GM21528 (cell line): ENCODE data around the gene SHROOM3.

ENCODE experiments used
- ATAC-seq: cut with Tn5 transposase; IDR thresholded peaks from one replicate; pipeline ENCODE4 v1.9.1; 2021; ENCODE audit warnings: mild to moderate bottlenecking, moderate library complexity; ENCODE audit not compliant: unreplicated experiment, low FRiP score

The SHROOM3 gene

DNA sequence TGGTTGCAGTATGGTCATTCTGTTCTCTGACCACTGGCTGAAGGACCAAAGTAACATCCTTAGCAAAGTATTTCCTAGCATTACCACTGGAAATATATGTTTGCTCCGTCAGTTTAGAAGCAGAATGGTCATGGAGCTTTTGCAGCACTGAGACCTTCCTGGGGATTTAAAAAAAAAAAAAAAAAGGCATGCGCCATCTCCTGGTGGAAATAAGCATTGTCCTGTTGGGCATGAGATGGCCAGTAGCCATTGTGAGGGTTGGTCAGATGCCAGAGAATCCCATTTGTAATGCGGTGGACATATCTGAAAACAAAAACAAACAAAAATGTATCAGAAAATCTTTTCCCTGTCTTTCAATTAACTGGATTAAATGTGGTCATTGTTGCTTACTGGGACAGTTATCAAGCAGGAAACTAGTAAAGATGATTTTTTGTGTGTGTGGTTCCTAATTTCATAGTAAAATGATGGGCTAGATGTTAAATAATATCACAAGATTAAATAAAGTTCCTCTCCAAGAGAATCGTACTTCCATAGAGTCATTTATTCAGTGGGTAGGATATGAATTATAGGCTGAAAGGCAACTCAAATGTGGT lies 323.4 kb downstream of the SHROOM3 start:
- no peak for ATAC-seq

- ATAC-seq: no peak
Measured at GRCh38 chr4:76758996-76759395, 324.0 kb downstream of the SHROOM3 start.

DNA sequence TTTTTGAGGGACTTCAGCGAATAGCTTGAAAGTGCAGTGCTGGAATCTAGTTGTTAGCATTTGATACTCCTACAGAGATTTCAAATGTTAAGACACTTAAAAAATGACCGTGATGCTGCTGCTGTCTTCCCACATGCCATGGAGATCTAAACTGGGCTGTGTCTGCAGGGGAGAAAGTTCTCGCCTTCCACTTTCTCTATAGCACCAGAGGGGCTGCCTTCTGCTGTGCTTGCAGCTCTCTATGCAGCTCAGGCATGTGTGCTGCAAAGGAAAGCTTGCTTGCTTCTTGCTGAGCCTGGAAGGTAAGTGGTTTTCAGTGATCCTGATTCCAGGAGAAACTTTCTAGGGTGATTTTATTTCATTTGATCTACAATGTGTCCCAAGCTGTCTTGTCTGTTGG lies 325.2 kb downstream of the SHROOM3 start:
- no peak for ATAC-seq

DNA sequence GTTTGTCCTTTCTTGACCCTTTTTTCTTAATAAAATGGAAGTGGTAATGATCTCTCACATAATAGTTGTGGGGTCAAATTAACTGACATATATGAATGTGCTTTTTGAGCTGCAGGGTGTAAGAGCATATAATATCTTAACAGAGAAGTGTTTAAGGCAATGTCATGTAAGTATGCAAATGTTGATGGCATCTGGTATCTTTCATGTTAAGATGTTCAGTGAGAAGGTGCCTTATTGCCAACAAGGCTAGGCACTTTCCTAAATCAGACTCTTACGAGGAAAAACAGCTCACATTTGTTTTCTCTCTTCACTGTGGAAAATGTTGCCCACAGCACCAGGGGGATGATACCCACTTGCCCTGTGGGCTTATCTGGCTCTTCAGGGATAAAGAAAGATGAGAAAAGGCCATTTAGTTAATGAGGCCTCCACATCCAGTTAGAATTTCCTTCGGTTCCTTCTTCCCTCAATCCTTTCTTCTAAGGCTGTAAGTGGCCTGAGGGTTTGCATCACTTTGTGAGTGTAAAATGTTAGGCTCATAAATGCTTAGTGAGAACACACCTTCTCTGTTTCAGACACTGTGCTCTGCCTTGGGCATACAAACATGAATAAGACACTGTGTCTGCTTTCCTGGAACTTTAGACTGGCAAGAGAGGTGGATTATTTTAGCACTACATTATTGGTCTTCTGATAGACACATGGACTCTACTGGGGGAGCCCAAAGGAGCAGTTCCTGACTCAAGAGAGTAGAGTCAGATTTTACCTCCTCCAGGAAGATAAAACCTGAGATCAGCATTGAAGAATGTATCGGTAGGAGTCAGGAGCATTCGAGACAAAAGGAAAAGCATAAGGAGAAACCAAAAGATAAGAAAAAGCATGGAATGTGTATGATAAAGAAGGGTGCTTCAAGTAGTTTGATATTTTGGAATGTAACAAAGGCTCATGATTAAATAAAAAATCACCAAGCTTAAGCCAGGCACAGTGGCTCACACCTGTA lies 327.4 kb downstream of the SHROOM3 start:
- ATAC-seq: no peak

DNA sequence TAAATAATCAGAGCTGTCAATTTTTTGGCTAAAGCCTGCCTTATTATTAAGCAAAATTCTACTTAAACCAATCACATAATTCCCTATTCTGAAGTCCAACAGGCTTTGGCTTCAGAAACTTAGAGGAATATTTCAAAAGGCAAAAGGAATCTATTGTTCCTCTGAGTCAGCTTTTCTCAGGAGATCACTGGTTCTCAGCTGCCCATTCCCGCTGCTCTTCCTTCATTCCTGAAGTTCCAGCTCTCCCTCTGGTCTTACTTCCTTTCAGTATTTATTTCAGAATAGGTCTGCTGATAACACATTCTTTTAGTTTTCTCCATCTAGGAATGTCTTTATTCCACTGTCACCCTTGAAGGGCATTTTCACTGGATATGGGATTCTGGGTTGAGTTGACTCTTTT lies 329.2 kb downstream of the SHROOM3 start:
- ATAC-seq: no peak

DNA sequence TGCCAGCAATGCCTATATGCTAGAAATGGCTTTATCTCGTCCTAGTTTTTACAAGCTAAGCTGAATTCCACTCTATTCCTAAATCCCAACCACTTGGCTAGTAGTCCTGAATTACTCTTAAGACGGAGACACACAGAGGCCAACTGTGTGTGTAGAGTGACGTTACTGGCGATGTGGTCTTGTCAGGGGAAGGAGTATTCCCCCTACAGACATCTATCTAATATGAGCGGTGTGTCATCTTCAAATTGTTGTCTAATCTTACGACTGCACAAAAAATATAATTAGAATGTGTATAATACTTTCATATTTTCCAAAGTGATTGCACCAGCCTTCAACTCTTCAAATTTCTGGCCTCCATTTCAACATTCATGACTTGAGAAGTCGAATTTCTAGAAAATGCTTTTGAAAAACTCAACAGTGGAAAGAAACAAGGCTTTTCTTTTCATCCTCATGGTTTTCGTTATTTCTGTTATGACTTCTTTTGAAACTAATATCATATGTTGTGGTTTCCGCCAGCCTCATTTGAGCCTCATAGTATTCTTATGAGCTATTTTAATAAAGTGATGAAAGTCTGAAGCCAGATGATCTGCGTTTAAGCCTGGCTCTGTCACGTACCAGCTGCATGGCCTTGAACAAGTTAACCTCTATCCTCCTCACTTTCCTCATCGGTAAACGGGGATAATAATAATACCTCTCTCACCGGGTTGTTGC lies 330.6 kb downstream of the SHROOM3 start:
- ATAC-seq: no peak

- ATAC-seq: no peak
Measured at GRCh38 chr4:76767983-76768382, 333.0 kb downstream of the SHROOM3 start.

DNA sequence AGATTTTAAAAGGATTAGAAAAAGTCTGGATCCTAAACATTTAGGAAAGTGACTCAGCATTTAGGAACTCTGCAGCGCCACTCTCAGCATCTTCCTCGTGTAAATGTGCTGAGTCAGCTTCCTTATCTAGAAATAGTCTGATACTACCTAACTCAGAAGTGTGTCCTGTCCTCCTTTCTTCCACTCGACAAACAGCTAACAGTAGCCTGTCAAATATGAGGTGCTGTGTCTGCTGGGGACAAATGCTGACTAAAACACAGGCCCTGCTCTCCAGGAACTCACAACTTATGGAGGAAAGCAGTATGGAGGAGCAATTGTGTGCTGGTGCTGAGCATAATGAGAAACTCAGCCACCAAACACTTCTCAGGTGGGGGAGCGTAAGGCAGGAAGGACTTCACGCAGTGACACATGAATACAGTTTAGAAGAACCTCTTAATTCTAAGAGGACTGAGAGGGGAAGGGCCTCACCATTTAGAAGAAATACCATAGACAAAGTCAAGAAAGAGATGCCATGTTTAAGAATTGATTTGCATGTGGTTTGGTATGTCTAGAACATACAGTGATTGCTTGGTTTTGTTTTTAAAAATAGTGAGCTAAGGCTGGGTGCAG lies 337.6 kb downstream of the SHROOM3 start:
- ATAC-seq: no peak

- no peak for ATAC-seq
Measured at GRCh38 chr4:76773766-76774165, 338.7 kb downstream of the SHROOM3 start.

DNA sequence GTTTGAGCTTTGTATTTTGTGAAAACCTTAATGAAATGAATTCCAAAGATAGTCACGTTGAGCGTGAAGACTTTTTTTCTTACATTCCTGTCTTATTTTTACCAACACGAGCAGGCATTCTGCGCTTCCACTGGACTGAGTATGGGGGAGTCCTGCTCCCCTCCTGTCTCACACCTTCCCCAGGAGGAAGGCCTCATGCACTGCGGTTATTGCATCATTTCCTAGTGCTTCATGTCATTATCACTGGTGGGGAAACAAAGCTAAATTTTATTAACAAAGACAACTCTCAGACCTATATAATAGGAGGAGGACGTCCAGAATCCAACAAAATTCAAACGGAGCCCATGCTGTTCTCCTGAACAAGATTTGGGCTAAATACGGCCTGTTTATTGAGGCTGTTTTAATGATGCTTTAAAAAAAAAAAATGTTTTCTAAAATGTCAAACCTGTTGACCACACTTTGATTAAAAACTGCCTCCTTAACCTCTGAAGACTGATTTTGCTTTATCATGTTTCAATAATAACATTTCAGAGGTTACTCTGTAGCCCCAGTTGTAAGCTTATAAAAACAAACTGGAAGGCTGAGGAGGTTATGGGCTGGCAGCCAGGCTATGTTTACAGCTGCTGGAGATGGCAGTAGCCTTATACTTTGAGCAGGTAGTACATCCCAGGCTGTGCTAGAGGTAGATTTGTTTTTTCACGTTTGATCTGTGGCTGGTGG lies 344.9 kb downstream of the SHROOM3 start:
- no peak for ATAC-seq

GRCh38 chr4:76780781-76781697 lies 346.0 kb downstream of the SHROOM3 start:
- no peak for ATAC-seq

- ATAC-seq: no peak
Measured at GRCh38 chr4:76781698-76782595, 346.9 kb downstream of the SHROOM3 start.

DNA sequence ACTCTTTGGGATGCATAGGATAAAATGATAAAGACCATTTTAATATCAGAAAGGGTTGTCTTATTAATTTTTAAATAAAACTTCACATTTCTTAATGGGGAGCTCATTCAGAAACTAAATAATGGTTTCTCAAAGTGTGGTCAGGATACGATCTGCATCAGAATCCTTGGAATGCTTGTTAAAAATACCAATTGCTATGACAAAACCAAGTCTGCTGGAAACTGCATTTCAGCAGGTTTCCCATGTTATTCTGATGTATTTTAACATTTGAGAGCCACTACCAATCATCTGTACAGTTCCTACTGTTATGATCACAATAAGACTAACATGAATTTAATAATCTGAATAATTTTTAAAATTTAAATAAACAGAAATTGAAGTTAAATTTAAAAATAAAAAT lies 347.8 kb downstream of the SHROOM3 start:
- no peak for ATAC-seq

GRCh38 chr4:76783836-76784235 lies 348.8 kb downstream of the SHROOM3 start:
- no peak for ATAC-seq

DNA sequence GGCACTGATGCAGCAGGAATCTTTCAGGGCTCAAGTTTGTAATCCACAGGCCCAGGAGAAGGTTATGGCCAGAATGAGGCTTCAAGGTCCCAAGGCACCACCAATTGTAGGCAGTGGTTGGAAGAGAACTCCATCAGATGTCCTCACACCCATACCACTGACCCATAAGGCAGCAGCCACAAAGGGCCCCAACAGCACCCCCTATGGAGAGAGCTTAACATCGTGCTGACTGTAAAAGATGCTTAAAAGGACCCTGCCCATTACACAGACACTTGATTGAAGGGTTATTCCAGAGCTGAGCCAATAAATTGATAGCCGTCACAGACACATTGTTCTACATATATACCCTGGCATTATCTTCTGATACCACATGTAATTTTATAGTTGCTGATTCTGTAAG lies 349.2 kb downstream of the SHROOM3 start:
- no peak for ATAC-seq

DNA sequence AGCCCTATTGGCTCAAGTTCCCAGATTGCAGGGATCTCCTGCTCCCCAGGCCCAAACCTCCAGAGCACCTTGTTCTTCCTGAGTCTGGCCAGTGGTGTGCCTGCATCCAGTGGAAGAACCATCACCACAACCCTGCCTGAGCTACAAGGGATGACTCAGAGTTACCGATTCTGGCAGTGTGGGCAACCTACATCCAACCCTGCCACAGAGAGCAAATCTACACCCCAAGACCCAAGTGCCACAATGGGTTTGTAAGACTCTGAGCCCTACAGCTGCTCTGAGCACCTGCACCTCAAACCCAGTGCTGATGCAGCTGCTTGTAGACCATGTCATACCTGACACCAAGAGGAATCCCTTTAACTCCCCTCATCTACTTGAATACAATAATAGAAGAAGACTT lies 352.9 kb downstream of the SHROOM3 start:
- no peak for ATAC-seq

DNA sequence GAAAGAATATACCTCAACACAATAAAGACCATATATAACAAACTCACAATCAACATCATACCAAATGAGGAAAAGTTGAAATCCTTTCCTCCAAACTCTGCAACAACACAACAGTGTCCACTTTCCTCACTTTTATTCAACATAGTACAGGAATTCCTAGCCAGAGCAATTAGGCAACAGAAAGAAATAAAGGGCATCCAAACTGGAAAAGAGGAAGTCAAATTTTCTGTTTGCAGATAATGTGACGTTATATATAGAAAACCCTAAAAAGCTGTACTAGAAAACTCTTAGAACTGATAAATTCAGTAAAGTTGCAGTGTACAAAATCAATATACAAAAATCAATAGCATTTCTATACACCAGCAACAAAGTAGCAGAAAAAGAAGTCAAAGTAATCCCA lies 355.3 kb downstream of the SHROOM3 start:
- ATAC-seq: no peak

- no peak for ATAC-seq
Measured at GRCh38 chr4:76791479-76791878, 356.4 kb downstream of the SHROOM3 start.
